Vagina (tissue), 2 donors: Measurements from ENCODE around the gene AATK. TPM values are rescaled to one million over a fixed set of nuclear protein-coding genes. Genes with fewer than 3 reads are reported as not detected.

Experiments
- DNase-seq, 2 donors: peaks; one replicate each; pipeline ENCODE4 v3.0.0-alpha.2; 2017; ENCODE audit errors: extremely low spot score in 2 of 2
- H3K27ac ChIP-seq: fragments of 200-600 bp; sonication (generic); one replicate; pipeline ENCODE4 v1.5.1; 2019
- H3K27me3 ChIP-seq: fragments of 200-600 bp; sonication (generic); one replicate; pipeline ENCODE4 v1.5.1; 2019
- H3K36me3 ChIP-seq, 2 donors: fragments of 200-600 bp; sonication (generic); one replicate each; pipeline ENCODE4 v1.5.1; 2017 to 2019
- H3K4me1 ChIP-seq: fragments of 200-600 bp; sonication (generic); one replicate; pipeline ENCODE4 v1.5.1; 2019
- H3K4me3 ChIP-seq, 2 donors: fragments of 200-600 bp; sonication (generic); 1 replicate in 1 of 2; 2 replicates in 1 of 2; pipeline ENCODE4 v1.5.1; 2016 to 2019
- H3K9me3 ChIP-seq: fragments of 200-600 bp; sonication (generic); one replicate; pipeline ENCODE4 v1.5.1; 2019
- POLR2A ChIP-seq, 2 donors: fragments of 450-650 bp; IDR thresholded peaks; one replicate each; pipeline ENCODE4 v1.6.1; 2017; ENCODE audit warnings: antibody characterized with exemption in 2 of 2, mild to moderate bottlenecking in 2 of 2, moderate library complexity in 2 of 2
- POLR2AphosphoS5 ChIP-seq, 2 donors: sonication (generic); formaldehyde crosslinking; IDR thresholded peaks; one replicate each; pipeline ENCODE4 v1.9.0; 2017; ENCODE audit warnings: antibody characterized with exemption in 2 of 2, mild to moderate bottlenecking in 2 of 2, low read depth in 1 of 2; ENCODE audit not compliant: insufficient read depth in 1 of 2
- intact Hi-C: fragments of 100-400 bp; cut with DNase I; formaldehyde crosslinking; loops from one replicate; pipeline ENCODE4 v1.15.1; 2023
- total RNA-seq: library from RNA; depleted of rRNA; stranded (reverse); fragments of >200 nt; gene quantifications from one replicate; pipeline ENCODE4 v1.2.3, GENCODE V29; 2016
- TF ChIP-seq, protein P1 (sequence below), 3 experiments: fragments of 450-650 bp in 2 of 3; fragments of 200-600 bp in 1 of 3; sonication (generic) in 1 of 3; IDR thresholded peaks; one replicate each; pipeline ENCODE4 v1.5.1; 2017 to 2019; ENCODE audit warnings: antibody characterized with exemption in 3 of 3, mild to moderate bottlenecking in 2 of 3, moderate library complexity in 2 of 3

AATK gene
- total RNA-seq, 1 donor from 2014 or later, result 6.4 TPM

DNA sequence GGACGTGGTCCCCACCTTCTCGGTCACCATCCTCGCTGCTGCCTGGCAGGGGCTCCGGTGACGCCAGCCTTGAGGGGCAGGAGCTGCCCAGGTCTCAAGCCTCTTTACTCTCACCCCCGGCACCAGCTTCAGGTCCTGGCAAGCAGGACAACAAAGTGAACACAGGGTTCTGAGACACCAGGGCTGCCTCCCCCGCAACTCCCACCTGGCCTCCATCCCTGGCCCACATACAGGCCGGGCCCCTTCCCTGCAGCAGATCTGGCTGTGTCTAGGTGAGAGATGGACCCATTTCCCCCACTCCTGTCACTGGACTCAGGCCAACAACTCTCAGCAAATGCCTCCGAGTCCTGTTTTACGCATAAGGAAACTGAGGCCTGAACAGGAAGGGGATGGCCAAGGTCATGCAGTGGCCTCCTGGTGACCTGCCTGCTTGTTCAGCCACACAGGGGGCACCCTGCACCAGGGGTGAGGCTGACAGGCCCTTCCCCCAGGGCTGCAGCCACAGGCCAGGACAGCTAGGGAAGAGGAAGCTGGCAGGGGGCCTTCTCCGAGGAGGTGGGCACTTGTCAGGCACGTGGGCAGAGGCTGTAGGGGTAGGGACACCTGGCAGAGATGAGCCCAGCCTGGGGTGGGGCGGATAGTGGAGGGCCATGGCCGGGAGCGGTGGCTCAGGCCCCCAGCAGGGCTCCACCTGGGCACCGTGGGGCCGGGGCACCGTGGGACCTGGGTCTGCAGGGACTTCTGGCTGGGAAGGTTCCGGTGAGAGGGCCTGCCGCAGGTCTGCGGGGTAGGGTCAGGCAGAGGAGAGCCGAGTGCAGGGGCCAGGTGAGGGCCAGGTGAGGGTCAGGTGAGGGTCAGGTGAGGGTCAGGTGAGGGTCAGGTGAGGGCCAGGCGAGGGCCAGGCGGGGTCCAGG lies 47.5 kb downstream of the AATK start:
- H3K27ac ChIP-seq, result peak overlapping the region; percentile 44

DNA sequence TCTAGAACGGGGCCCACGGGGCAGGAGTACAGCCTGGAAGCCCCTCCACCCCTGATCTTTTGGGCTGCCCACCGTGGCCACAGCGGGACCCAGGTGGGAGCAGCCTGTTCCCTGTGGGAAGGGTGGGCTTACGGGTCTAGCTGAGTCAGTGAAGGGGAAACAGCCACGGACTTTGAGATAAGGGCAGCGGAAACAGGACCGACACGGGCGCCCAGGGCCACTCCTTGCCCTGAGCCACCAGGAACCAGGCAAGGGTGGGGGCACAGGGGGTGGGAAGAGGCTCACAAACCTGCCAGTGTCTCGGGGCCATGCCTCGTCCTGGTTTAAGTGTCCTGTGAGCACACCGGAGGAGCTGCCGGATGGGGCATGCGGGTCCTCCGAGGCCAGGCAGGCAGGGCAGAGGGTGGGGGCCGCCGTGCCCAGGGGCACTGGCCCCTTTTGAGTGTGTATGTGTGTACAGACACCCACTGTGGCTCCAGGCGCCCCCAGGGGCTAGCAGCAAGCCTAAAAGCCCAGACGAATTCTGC lies 48.3 kb downstream of the AATK start:
- TF ChIP-seq POLR2AphosphoS5 (IDR thresholded peaks at IDR 0.05; ENCODE audit: insufficient read depth in 1 of 2, low read depth in 1 of 2) (no peak), POLR2A (IDR thresholded peaks at IDR 0.05) (no peak)
- TF ChIP-seq, protein P1, sequence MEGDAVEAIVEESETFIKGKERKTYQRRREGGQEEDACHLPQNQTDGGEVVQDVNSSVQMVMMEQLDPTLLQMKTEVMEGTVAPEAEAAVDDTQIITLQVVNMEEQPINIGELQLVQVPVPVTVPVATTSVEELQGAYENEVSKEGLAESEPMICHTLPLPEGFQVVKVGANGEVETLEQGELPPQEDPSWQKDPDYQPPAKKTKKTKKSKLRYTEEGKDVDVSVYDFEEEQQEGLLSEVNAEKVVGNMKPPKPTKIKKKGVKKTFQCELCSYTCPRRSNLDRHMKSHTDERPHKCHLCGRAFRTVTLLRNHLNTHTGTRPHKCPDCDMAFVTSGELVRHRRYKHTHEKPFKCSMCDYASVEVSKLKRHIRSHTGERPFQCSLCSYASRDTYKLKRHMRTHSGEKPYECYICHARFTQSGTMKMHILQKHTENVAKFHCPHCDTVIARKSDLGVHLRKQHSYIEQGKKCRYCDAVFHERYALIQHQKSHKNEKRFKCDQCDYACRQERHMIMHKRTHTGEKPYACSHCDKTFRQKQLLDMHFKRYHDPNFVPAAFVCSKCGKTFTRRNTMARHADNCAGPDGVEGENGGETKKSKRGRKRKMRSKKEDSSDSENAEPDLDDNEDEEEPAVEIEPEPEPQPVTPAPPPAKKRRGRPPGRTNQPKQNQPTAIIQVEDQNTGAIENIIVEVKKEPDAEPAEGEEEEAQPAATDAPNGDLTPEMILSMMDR (IDR thresholded peaks at IDR 0.05), result no peak
- peaks cover 19% of the 10 kb centered on the region for H3K4me1 ChIP-seq
- no peak overlapping the region for H3K4me3 ChIP-seq
- DNase-seq, result no peak
- H3K27ac ChIP-seq, result no peak overlapping the region
- H3K27me3 ChIP-seq, result no peaks in the 10 kb centered on the region
- intact Hi-C loops, result no loop called here
- no peaks in the 10 kb centered on the region for H3K36me3 ChIP-seq
- H3K9me3 ChIP-seq, result no peaks in the 10 kb centered on the region

More for the DNA sequence above, 47.5 kb downstream of the AATK start:
- no peaks in the 10 kb centered on the region for H3K9me3 ChIP-seq
- H3K4me1 ChIP-seq, result peaks cover 19% of the 10 kb centered on the region
- no peaks in the 10 kb centered on the region for H3K27me3 ChIP-seq
- TF ChIP-seq POLR2AphosphoS5 (IDR thresholded peaks at IDR 0.05; ENCODE audit: insufficient read depth in 1 of 2, low read depth in 1 of 2), result no peak
- TF ChIP-seq POLR2A (IDR thresholded peaks at IDR 0.05), result no peak
- TF ChIP-seq, protein P1 (IDR thresholded peaks at IDR 0.05), result no peak
- DNase-seq, result no peak
- H3K4me3 ChIP-seq, result peak overlapping the region in 1 of 2 donors; percentile 38
- intact Hi-C loops, result no loop called here
- H3K36me3 ChIP-seq, result no peaks in the 10 kb centered on the region

DNA sequence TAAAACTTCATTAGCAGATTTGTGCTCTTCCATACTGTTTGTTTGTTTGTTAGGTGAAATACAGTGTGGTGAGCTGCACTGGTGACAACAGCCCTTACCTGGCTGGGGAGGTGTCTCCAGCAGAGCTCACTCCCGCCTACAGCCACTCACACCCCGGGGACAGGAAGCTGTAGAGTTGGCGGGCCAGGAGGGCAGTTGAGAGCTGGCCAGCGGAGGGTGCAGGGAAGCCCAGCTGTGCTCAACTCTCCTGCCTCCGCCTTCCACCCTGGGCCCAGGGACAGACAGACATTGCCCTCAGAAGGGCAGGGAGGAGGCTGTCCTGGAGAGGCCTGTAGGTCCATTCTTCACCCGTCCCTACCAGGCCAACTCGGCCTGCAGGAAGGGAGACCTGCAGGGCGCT lies 49.3 kb downstream of the AATK start:
- no peaks in the 10 kb centered on the region for H3K36me3 ChIP-seq

DNA sequence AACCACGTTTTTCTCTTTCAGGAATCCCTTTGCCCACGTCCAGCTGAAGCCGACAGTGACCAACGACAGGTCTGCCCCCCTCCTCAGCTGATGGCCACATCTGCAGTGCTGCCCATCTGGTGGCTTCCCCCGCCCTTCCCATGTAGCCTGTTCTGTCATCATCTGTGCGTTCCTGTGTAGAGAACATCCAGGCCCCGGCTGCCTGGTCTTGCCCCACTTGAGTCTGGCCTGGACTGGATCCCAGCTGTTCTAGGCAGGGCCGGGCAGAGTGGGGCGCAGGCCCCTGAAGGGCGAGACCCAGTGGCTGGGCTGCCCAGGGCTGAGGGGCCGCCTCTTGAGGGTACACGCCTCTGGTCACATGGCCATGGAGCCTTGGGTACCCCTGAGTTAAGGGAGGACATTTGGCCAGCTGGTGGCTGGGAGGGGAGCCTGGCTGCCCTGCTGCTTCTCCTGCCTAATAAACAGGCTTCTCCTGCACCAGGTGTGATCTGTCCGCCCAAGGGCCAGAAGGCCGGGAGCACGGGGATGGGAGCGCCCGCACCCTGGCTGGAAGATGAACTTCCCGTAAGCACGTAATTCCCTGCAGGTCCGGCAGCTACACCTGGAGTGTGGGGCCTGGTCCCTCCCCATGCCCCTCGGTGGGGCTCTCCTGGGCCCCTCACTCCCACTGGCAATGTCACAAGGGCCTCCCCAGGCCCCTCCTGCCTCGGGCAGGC lies 50.1 kb downstream of the AATK start:
- peaks cover 15% of the 10 kb centered on the region for H3K4me1 ChIP-seq
- no peak overlapping the region for H3K27ac ChIP-seq
- H3K9me3 ChIP-seq, result no peaks in the 10 kb centered on the region
- peaks cover 0 to 1% of the 10 kb centered on the region in 2 donors for H3K36me3 ChIP-seq
- no peaks in the 10 kb centered on the region for H3K27me3 ChIP-seq
- TF ChIP-seq POLR2A (IDR thresholded peaks at IDR 0.05), result no peak
- TF ChIP-seq, protein P1 (IDR thresholded peaks at IDR 0.05), result no peak
- no peak for TF ChIP-seq POLR2AphosphoS5 (IDR thresholded peaks at IDR 0.05; ENCODE audit: insufficient read depth in 1 of 2, low read depth in 1 of 2)
- intact Hi-C loops, result no loop called here
- H3K4me3 ChIP-seq, result no peak overlapping the region
- no peak for DNase-seq

More for the DNA sequence above, 49.3 kb downstream of the AATK start:
- DNase-seq, result no peak
- H3K27ac ChIP-seq, result no peak overlapping the region
- H3K9me3 ChIP-seq, result no peaks in the 10 kb centered on the region
- H3K4me3 ChIP-seq, result no peak overlapping the region
- peaks cover 16% of the 10 kb centered on the region for H3K4me1 ChIP-seq
- TF ChIP-seq POLR2A (IDR thresholded peaks at IDR 0.05) (no peak), POLR2AphosphoS5 (IDR thresholded peaks at IDR 0.05; ENCODE audit: insufficient read depth in 1 of 2, low read depth in 1 of 2) (no peak)
- TF ChIP-seq, protein P1 (IDR thresholded peaks at IDR 0.05), result no peak
- H3K27me3 ChIP-seq, result no peaks in the 10 kb centered on the region
- intact Hi-C loops, result no loop called here
